Stimulated activated CD4-positive, alpha-beta T cell treated with anti-CD3 and anti-CD28 coated beads, Interleukin-15, amount 100 ng/mL, for 1 hour (primary cell): ENCODE data around the gene MEGF9.

Experiments
- DNase-seq, 2 donors: peaks; one replicate each; pipeline ENCODE4 v3.0.0-alpha.2; 2020; ENCODE audit warnings: low read depth in 1 of 2, low spot score in 1 of 2

The MEGF9 gene

GRCh38 chr9:120733190-120733589 lies 18.9 kb upstream of the MEGF9 start:
- no peak for DNase-seq

GRCh38 chr9:120730654-120731514 lies 16.6 kb upstream of the MEGF9 start:
- no peak for DNase-seq

GRCh38 chr9:120729791-120730241 lies 15.5 kb upstream of the MEGF9 start:
- DNase-seq, result no peak

GRCh38 chr9:120726484-120726883 lies 12.2 kb upstream of the MEGF9 start:
- DNase-seq, result no peak

- no peak for DNase-seq
These were observed 11.6 kb upstream of the MEGF9 start for GRCh38 chr9:120725907-120726306.

GRCh38 chr9:120724757-120725400 lies 10.6 kb upstream of the MEGF9 start:
- no peak for DNase-seq

- DNase-seq, result no peak
These were observed 9.3 kb upstream of the MEGF9 start for GRCh38 chr9:120723565-120723964.

- DNase-seq, result no peak
These were observed 6.1 kb upstream of the MEGF9 start for GRCh38 chr9:120720404-120720803.

- no peak for DNase-seq
These were observed 4.0 kb upstream of the MEGF9 start for GRCh38 chr9:120718316-120718715.

- DNase-seq, result no peak
These were observed 2.9 kb upstream of the MEGF9 start for GRCh38 chr9:120717176-120717575.

- DNase-seq, result no peak
These were observed 2.2 kb upstream of the MEGF9 start for GRCh38 chr9:120716483-120716882.

- no peak for DNase-seq
These were observed 1.2 kb upstream of the MEGF9 start for GRCh38 chr9:120715389-120715924.

- no peak for DNase-seq
These were observed 647 bp upstream of the MEGF9 start for GRCh38 chr9:120714846-120715388.

GRCh38 chr9:120713257-120714087 lies 798 bp downstream of the MEGF9 start:
- no peak for DNase-seq

- no peak for DNase-seq
These were observed 1.7 kb downstream of the MEGF9 start for GRCh38 chr9:120712539-120713031.

- no peak for DNase-seq
These were observed 2.3 kb downstream of the MEGF9 start for GRCh38 chr9:120711841-120712538.

- no peak for DNase-seq
These were observed 2.9 kb downstream of the MEGF9 start for GRCh38 chr9:120711354-120711753.

GRCh38 chr9:120710110-120710981 lies 3.9 kb downstream of the MEGF9 start:
- no peak for DNase-seq

- DNase-seq, result no peak
These were observed 5.6 kb downstream of the MEGF9 start for GRCh38 chr9:120708526-120709224.
